Panc1 (cell line): Measurements from ENCODE around the gene SHKBP1.

Experiments used
- POLR2AphosphoS5 ChIP-seq: IDR thresholded peaks from 2 replicates; pipeline ENCODE4 v1.6.1; 2012; ENCODE audit warnings: mild to moderate bottlenecking, low read depth, low read length, moderate library complexity
- SIN3A ChIP-seq: IDR thresholded peaks from 2 replicates; pipeline ENCODE4 v1.6.1; 2012; ENCODE audit warnings: low read depth, mild to moderate bottlenecking, low read length, moderate library complexity, borderline replicate concordance; ENCODE audit not compliant: insufficient read depth
- TF ChIP-seq, protein P1 (sequence below): fragments of 450-650 bp; IDR thresholded peaks from 2 replicates; pipeline ENCODE4 v1.5.1; 2017; ENCODE audit warnings: mild to moderate bottlenecking
- TF ChIP-seq, protein P2 (sequence below), 2 experiments: IDR thresholded peaks; 2 replicates each; pipeline ENCODE4 v1.6.1; 2011 to 2012; ENCODE audit warnings: low read depth in 2 of 2, control low read depth in 1 of 2, low read length in 1 of 2, mild to moderate bottlenecking in 1 of 2, moderate library complexity in 1 of 2; ENCODE audit not compliant: insufficient read depth in 1 of 2

DNA sequence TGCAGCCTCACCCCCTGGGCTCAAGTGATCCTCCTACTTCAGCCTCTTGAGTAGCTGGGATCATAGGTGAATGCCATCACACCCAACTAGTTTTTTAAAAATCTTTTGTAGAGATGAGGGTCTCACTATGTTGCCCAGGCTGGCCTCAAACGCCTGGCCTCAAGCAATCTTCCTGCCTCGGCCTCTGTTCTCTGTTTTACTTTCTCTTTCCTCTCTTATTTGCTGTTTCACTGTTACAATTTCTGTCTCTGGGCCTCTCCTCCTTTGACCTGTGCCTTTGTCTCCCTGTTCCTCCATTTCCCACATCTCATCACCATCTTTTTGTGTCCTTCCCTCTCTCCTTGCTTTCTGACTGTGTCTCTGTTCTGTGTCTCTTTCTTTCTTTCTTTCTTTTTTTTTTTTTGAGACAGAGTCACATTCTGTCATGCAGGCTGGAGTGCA lies 9.3 kb downstream of the SHKBP1 start:
- TF ChIP-seq, protein P1, sequence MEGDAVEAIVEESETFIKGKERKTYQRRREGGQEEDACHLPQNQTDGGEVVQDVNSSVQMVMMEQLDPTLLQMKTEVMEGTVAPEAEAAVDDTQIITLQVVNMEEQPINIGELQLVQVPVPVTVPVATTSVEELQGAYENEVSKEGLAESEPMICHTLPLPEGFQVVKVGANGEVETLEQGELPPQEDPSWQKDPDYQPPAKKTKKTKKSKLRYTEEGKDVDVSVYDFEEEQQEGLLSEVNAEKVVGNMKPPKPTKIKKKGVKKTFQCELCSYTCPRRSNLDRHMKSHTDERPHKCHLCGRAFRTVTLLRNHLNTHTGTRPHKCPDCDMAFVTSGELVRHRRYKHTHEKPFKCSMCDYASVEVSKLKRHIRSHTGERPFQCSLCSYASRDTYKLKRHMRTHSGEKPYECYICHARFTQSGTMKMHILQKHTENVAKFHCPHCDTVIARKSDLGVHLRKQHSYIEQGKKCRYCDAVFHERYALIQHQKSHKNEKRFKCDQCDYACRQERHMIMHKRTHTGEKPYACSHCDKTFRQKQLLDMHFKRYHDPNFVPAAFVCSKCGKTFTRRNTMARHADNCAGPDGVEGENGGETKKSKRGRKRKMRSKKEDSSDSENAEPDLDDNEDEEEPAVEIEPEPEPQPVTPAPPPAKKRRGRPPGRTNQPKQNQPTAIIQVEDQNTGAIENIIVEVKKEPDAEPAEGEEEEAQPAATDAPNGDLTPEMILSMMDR: no peak
- TF ChIP-seq POLR2AphosphoS5: no peak
- TF ChIP-seq SIN3A: no peak
- TF ChIP-seq, protein P2, sequence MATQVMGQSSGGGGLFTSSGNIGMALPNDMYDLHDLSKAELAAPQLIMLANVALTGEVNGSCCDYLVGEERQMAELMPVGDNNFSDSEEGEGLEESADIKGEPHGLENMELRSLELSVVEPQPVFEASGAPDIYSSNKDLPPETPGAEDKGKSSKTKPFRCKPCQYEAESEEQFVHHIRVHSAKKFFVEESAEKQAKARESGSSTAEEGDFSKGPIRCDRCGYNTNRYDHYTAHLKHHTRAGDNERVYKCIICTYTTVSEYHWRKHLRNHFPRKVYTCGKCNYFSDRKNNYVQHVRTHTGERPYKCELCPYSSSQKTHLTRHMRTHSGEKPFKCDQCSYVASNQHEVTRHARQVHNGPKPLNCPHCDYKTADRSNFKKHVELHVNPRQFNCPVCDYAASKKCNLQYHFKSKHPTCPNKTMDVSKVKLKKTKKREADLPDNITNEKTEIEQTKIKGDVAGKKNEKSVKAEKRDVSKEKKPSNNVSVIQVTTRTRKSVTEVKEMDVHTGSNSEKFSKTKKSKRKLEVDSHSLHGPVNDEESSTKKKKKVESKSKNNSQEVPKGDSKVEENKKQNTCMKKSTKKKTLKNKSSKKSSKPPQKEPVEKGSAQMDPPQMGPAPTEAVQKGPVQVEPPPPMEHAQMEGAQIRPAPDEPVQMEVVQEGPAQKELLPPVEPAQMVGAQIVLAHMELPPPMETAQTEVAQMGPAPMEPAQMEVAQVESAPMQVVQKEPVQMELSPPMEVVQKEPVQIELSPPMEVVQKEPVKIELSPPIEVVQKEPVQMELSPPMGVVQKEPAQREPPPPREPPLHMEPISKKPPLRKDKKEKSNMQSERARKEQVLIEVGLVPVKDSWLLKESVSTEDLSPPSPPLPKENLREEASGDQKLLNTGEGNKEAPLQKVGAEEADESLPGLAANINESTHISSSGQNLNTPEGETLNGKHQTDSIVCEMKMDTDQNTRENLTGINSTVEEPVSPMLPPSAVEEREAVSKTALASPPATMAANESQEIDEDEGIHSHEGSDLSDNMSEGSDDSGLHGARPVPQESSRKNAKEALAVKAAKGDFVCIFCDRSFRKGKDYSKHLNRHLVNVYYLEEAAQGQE (IDR thresholded peaks at IDR 0.05; ENCODE audit: insufficient read depth in 1 of 2, low read depth in 2 of 2, low read length in 1 of 2): no peak
